ENCODE results near the gene SLC5A4. TPM values are rescaled to one million over a fixed set of nuclear protein-coding genes. Genes with fewer than 3 reads are reported as not detected.

The SLC5A4 gene
- total and polyA plus RNA-seq, 2 of the 4 experiments (the other 2 are of a cell fraction) = 0.10 to 0.18 TPM

GRCh38 chr22:32269316-32269715 is 14.2 kb upstream of the SLC5A4 start:
- no peak overlapping the region for H3K18ac ChIP-seq (ENCODE audit: low read depth, low read length)
- no peaks in the 10 kb centered on the region for H3K79me1 ChIP-seq (ENCODE audit: low read depth in 1 of 2, low read length in 2 of 2)
- ATAC-seq (ENCODE audit: low read depth) (no peak), DNase-seq (no peak)
- in situ Hi-C loops (cut with MboI; ENCODE audit: low sequenced_read_pairs) (loop anchor here (5.0 kb wide), 1 partner anchor 292 kb away; no protein-coding TSS in a partner anchor), intact Hi-C loops (cut with micrococcal nuclease) (loop anchor here (5.0 to 10.0 kb wide), 2 partner anchors 167 to 605 kb away; partner anchors contain the start of gene PISD), dilution Hi-C loops (cut with HindIII; ENCODE audit: low sequenced_read_pairs, unreplicated experiment) (no loop called here)
- H3K9me3 ChIP-seq (ENCODE audit: control insufficient read depth, insufficient read depth, low read length) = no peaks in the 10 kb centered on the region
- H3K56ac ChIP-seq (ENCODE audit: extremely low read depth, insufficient read depth, low read length) = no peak overlapping the region
- BruUV-seq (replicated peaks) = no TSS peak
- no peaks in the 10 kb centered on the region for H3K36me3 ChIP-seq (ENCODE audit: control insufficient read depth, insufficient read depth, low read length)
- H2BK120ac ChIP-seq (ENCODE audit: low read depth, low read length) = no peak overlapping the region
- H3K9me1 ChIP-seq (ENCODE audit: insufficient read depth, low read length) = no peaks in the 10 kb centered on the region
- TF ChIP-seq RFX5 (IDR thresholded peaks at IDR 0.05; ENCODE audit: low read depth, low read length) = no peak
- TF ChIP-seq MXI1 (IDR thresholded peaks at IDR 0.05; ENCODE audit: borderline replicate concordance, low read depth, low read length) = no peak
- TF ChIP-seq RCOR1 (IDR thresholded peaks at IDR 0.05; ENCODE audit: insufficient replicate concordance, low read length) = no peak
- no peak for TF ChIP-seq CEBPB (IDR thresholded peaks at IDR 0.05; ENCODE audit: low read depth, low read length)
- no peak for TF ChIP-seq SMC3 (IDR thresholded peaks at IDR 0.05; ENCODE audit: low read depth, low read length)
- TF ChIP-seq FOS (IDR thresholded peaks at IDR 0.05; ENCODE audit: low read depth, low read length) = no peak
- no peak for TF ChIP-seq RAD21 (IDR thresholded peaks at IDR 0.05; ENCODE audit: low read length)
- no peak for TF ChIP-seq BHLHE40 (IDR thresholded peaks at IDR 0.05; ENCODE audit: low read depth, low read length)
- TF ChIP-seq NFE2L2 (IDR thresholded peaks at IDR 0.05; ENCODE audit: low read depth, low read length) = no peak
- TF ChIP-seq MAFK (IDR thresholded peaks at IDR 0.05; ENCODE audit: low read depth, low read length) = no peak
- no peak for TF ChIP-seq USF2 (IDR thresholded peaks at IDR 0.05; ENCODE audit: low read depth, low read length)
- TF ChIP-seq CHD1 (IDR thresholded peaks at IDR 0.05; ENCODE audit: low read depth, low read length) = no peak
- no peak for TF ChIP-seq CTCF (conservative IDR thresholded peaks at IDR 0.05; ENCODE audit: low read depth, low read length)
- TF ChIP-seq POLR2A (IDR thresholded peaks at IDR 0.05; ENCODE audit: low read depth, low read length) = no peak
- TF ChIP-seq ELK1 (IDR thresholded peaks at IDR 0.05; ENCODE audit: borderline replicate concordance, low read depth, low read length) = no peak
- no peak overlapping the region for H2AK5ac ChIP-seq (ENCODE audit: low read depth, low read length)
- no peak overlapping the region for H3K9ac ChIP-seq (ENCODE audit: low read depth, low read length)
- H3K14ac ChIP-seq (replicated peaks; ENCODE audit: low read depth, low read length) = no peak overlapping the region
- H3K4ac ChIP-seq (ENCODE audit: low read depth, low read length) = no peak overlapping the region
- no peak overlapping the region for H2BK15ac ChIP-seq (ENCODE audit: low read depth, low read length)
- H2AFZ ChIP-seq (replicated peaks; ENCODE audit: low read length, poor library complexity) = no peak overlapping the region
- H3K23ac ChIP-seq (ENCODE audit: low read depth, low read length) = no peak overlapping the region
- ChIA-PET POLR2A (ENCODE audit: unreplicated experiment) (no interaction called here), CTCF (interaction anchor here (0.7 kb wide), 1 partner anchor 60 kb away, joined by 3 read pairs; no protein-coding TSS in a partner anchor)
- no peak overlapping the region for H3K4me3 ChIP-seq (ENCODE audit: insufficient read depth, low read depth, low read length)
- no peaks in the 10 kb centered on the region for H3K4me1 ChIP-seq (ENCODE audit: control insufficient read depth, insufficient read depth, low read length)
- H2BK5ac ChIP-seq (ENCODE audit: low read depth, low read length, poor library complexity, severe bottlenecking) = no peak overlapping the region
- H3K27me3 ChIP-seq (ENCODE audit: control insufficient read depth, insufficient read depth, low read length) = no peaks in the 10 kb centered on the region; the same call in 1 of the 2 replicates
- H3K27ac ChIP-seq (ENCODE audit: insufficient read depth, low read length) = no peak overlapping the region
- whole genome bisulfite sequencing, 2 experiments (ENCODE audit: extremely low coverage in 2 of 2, insufficient read length in 1 of 2) = 79% methylated on average over 6 of the region's 16 CpGs; no CpG with 5 or more reads in 1 of the 2 experiments
- H3K4me2 ChIP-seq (ENCODE audit: low read depth, low read length) = no peak overlapping the region
- H4K91ac ChIP-seq (ENCODE audit: insufficient read depth, low read depth, low read length) = no peak overlapping the region
- H4K8ac ChIP-seq (ENCODE audit: low read depth in 2 of 2, low read length in 2 of 2) = no peak overlapping the region
- H4K20me1 ChIP-seq (ENCODE audit: insufficient read depth, low read length) = no peaks in the 10 kb centered on the region
- H2BK20ac ChIP-seq (ENCODE audit: low read depth, low read length) = no peak overlapping the region
- H4K5ac ChIP-seq (ENCODE audit: low read depth, low read length) = no peak overlapping the region
- no peak overlapping the region for H2AK9ac ChIP-seq (replicated peaks; ENCODE audit: low read depth, low read length, poor library complexity)

All from IMR-90 (cell line).